ENCODE data around the gene HOXC11.

Gene HOXC11

DNA sequence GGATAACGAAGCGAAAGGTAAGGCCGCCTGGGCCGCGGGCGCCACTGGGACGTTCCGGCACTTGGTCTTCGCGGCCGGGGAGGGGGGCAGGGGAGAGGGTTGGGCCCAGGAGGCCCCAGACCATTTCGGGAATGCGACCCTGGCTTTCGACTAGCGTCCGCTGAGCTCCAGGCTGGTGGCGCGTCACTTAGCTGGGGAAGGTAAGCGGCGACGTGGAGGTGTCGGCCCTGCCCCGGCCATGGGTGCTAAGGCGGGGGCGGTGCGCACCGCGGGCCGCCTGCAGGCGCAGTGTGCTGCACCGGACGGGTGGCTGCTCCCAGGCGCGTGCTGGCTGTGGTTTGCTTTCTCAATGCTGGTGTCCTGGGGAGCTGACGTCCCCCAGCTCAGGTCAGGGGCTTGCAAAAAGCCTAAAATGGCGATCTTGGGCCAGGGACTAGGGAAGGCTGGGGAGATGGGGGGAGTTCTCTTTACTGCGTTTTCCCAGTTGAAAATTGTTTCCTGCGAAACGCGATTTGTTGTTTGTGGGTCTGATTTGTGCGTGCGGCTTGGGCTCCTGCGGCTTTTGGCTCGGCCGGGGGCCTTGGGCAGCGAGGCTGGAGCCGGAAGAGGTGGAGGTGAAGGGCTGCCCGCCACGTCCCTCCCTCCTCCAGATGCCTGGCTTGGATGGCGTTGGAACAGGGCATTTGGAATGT is 13.2 kb downstream of the HOXC11 start:
- no peak for DNase-seq

GRCh38 chr12:53986686-53987483 is 14.0 kb downstream of the HOXC11 start:
- no peak for DNase-seq

DNA sequence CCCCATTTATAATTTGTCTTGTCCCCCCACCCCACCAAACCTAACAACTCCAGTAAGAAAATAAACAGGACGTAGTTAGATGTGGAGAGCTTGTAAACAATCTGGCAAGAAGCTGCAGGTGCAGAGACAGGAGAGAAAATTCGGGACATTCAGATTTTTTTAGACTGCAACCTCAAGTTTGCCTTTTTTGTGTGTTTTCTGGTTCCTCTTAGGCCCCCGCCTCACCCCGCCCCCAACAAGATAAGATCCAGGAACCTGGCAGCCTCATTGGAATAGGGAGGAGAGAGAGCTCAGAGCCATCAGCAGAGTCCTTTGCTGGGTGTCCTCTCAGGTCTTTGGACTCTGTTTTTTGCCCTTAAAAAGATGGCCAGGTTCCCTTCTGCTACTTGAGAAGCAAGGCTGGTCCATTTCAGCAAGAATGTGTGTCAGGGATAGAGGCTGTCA is 14.9 kb downstream of the HOXC11 start:
- no peak for DNase-seq

DNA sequence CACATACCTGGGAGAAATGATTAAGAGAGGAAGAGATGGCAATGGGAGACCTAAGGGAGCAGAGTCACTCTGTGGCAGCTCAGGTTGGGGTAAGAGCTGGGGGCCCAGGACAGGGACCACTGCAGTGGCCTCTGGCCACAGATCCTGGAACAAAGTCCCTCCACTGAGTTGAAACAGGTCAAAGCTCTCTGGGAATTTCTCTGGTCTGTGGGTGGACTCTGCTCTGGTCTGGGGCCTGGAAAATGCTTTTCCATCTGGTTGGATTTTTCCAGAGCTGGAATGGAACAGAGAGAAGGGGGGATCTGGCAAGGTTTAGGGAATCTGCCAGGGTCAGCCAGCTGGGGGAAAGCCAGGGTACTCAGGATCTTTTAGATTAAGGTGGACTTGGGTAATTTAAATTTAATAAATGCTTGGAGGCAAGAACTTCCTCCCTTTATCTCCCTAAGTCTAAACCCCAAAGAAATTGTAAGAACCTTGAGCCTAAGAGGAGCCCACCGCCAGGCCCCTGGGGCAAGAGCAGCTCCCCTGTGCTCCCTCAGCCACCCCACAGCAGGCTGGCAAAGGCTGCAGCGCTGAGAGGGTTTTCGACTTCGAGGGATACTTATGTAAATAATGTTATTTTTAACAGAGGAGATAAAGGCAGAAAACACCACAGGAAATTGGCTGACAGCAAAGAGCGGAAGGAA is 15.8 kb downstream of the HOXC11 start:
- DNase-seq = no peak

DNA sequence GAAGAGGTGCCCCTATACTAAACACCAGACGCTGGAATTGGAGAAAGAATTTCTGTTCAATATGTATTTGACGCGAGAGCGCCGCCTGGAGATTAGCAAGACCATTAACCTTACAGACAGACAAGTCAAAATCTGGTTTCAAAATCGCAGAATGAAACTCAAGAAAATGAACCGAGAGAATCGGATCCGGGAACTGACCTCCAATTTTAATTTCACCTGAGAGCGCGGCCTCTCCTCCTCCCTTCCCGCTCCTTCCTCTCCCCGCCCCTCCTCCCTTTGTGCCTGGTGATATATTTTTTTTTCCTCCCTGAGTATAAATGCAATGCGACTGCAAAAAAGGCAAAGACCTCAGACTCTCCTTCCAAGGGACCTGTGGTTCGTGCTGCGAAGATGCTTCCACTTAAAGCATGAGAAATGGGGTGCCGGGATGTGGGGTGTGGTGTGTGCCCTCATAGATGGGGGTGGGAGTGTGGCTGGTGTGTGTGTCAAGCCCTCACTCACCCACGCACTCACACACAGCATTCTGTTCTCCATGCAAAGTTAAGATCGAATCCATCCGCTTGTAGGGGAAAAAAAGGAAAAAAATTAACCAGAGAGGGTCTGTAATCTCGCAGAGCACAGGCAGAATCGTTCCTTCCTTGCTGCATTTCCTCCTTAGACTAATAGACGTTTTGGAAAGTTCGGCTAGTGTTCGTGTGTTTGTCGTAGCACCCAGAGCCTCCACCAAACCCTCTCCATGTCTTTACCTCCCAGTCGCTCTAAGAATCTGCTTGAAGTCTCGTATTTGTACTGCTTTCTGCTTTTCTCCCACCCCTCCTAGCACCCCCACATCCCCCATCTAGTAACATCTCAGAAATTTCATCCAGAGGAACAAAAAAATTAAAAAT is 16.5 kb downstream of the HOXC11 start:
- no peak for DNase-seq

GRCh38 chr12:53990311-53991076 is 17.6 kb downstream of the HOXC11 start:
- DNase-seq = no peak

DNA sequence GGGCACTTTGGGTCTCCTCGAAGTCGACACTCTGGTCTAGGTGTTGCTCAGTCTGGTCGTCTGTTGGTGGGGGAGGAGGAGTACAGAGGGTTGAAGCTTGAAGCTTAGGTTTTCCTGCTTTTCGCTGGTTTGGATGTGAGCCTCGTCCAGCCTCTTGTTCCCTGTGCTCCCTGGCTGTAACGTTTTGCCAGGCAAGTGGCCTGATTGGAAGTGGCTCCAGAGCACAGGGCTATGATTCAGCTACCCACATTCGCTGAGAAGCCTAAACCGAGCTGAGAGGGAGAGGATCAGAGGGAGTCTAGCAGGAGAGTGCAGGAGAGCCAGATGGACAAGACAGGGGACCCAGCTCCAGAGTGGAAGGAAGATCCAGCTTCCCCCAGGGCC is 18.1 kb downstream of the HOXC11 start:
- no peak for DNase-seq

DNA sequence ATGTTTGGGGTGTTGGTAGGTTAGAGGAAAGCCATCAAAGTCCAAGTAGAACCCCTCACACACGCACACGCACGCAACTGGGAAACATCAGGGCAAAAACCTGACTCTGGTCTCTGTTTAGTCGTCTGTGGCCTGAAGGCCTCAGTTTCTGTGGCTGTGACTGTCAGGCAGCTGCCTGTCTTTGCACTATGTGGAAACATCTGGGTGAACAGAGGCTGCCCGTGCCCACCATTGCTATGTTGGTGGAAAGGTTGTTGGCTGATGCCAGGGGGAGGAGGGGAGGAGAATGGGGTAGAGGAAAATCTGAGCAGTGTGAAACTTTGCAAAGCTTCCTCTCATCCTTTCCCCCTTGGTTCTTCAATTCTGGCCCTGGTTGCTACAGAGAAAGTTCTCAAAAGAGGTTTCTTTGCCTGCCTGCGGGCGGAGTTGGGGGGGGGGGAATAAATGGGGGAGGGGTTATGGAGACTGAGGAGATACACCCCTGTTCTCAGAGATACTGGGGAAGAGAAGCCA is 19.5 kb downstream of the HOXC11 start:
- DNase-seq = no peak

- no peak for DNase-seq
Measured at GRCh38 chr12:53993162-53994008, 20.5 kb downstream of the HOXC11 start.

DNA sequence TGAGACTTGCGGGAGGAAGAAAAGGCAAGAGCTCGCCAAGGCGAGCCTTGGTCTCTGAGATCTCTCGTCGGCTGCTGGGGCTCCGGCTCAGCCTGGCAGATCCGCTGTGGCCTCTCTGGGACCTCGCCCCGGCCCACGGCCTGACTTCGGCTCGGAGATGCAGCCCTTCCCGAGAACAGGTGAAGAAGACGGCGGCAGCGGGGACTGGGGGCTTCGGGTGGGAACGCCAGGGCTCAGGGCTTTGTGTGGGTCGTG is 21.0 kb downstream of the HOXC11 start:
- DNase-seq = no peak

GRCh38 chr12:53994264-53995001 is 21.5 kb downstream of the HOXC11 start:
- DNase-seq = no peak

DNA sequence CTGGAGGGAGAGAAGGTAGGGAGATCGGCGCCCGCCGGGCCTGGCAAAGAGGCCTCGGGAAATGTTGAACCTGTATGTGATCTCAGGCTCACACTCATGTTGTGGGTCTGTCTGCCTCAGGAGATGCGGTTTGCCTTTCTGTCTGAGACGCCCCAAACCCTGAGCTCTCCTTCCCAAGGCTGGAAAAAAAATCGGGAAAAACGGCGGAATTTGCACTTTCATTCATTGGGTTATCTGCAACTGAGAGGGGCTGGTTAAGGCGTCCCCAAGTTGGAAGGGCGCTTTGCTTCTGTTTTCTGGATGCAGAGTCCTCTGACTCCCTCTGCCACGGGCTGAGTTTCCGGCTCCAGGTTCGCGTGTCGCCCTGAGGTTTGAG is 22.1 kb downstream of the HOXC11 start:
- no peak for DNase-seq

DNA sequence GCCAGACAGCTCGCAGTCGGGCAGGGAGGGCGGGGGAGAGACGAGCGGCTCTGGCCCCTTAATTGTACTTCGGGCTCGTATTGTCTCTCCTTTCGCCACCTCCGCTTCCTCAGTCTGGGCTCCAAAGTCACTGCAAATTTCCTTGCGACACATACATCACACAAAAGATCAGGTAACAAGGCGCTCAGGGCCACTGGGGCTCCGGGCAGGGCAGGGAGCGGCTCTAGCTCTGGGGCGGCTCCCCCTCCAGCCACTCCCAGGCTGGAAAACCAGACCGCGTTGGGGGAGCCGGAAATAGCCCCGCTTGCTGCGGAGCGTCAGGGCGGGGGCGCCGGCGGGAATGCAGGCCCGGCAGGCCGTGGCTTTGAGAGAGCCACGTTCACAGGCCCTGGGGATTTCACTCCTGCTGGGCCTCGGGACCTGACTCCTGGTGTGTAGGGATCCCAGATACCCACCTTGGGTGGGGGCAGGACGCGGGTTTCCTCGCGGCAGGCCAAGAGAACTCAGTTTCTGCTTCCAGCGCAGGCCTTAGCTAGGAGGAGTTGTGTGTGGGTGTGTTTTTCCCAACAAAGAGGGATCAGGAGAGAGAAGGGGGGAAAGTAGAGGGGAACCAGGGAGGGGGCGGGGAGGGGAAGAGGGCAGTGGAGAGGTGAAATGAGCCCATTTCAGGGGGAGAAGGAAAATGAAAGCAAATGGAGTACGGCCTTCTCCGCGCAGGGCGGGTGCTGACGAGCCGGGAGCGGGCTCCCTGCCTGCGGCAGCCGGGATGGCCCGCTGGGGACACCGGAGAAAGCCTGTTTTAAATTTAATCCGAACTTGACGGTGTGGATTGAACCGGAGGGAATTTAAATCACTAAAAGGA is 22.7 kb downstream of the HOXC11 start:
- no peak for DNase-seq

DNA sequence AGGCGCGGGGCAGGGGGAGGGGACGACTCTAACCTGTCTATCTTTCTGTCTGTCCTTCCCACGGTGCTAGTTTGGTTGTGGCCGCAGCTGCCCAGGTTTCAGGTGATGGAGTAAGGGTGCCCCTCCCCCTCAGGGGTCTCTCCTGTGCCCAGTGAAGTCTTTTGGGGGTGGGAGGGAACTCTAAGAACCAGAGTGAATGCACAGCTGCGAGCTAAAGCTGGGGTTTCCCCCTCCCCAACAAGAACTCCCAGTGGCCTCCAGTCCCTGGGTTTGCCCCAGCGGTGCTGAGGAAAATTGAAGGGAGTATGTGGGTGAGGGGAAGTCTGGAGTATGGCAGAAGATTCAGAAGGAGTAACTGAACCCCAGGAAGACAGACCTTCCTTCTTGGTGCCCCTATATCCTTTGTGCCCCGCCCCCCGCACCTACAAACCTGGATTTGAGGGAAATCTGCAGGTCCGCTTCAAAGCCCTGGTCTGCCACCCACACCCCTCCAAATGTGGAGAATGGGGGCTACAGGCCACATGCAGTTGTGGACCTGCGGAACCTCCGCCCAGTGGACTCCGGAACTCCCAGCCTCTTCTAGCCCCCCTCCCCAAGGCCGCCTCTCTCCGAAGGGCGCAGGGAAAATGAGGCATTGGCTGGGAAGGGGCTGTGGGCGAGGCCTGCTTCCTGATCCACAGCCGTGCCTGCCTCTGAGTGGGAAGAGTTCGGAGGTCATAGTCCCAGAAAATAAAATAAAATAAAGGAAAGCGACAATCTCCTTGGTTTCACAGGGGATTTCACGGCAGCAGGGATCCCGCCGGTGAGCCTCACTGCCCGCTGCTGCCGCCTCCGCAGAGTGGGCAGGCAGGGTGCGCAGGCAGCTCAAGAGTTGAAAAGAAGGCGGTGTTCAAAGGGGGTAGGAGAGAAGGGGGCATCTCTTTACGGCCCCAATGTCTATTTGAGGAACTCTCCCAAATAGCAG is 23.6 kb downstream of the HOXC11 start:
- no peak for DNase-seq

GRCh38 chr12:53997204-53998109 is 24.5 kb downstream of the HOXC11 start:
- no peak for DNase-seq

GRCh38 chr12:53998110-53998899 is 25.4 kb downstream of the HOXC11 start:
- DNase-seq = no peak

All from activated CD8-positive, alpha-beta memory T cell treated with anti-CD3 and anti-CD28 coated beads, Interleukin-2, amount 50 U/mL, for 48 hours (primary cell).